HTERT RPE-1 (cell line): ENCODE data around the gene ATF7IP2.
"Not testable (repeated sequence)": the region's sequence is repeated elsewhere in the genome, so short reads cannot be mapped to it uniquely, and the experiment has no call there.

Experiments used
- in situ Hi-C: fragments of 300-500 bp; cut with MboI; formaldehyde crosslinking; loops from 4 replicates; pipeline ENCODE4 v1.14.3; 2020; ENCODE audit warnings: low sequenced_read_pairs

ATF7IP2 gene

GRCh38 chr16:10447289-10447688 is 61.4 kb downstream of the ATF7IP2 start:
- in situ Hi-C loops, result no loop called here

DNA sequence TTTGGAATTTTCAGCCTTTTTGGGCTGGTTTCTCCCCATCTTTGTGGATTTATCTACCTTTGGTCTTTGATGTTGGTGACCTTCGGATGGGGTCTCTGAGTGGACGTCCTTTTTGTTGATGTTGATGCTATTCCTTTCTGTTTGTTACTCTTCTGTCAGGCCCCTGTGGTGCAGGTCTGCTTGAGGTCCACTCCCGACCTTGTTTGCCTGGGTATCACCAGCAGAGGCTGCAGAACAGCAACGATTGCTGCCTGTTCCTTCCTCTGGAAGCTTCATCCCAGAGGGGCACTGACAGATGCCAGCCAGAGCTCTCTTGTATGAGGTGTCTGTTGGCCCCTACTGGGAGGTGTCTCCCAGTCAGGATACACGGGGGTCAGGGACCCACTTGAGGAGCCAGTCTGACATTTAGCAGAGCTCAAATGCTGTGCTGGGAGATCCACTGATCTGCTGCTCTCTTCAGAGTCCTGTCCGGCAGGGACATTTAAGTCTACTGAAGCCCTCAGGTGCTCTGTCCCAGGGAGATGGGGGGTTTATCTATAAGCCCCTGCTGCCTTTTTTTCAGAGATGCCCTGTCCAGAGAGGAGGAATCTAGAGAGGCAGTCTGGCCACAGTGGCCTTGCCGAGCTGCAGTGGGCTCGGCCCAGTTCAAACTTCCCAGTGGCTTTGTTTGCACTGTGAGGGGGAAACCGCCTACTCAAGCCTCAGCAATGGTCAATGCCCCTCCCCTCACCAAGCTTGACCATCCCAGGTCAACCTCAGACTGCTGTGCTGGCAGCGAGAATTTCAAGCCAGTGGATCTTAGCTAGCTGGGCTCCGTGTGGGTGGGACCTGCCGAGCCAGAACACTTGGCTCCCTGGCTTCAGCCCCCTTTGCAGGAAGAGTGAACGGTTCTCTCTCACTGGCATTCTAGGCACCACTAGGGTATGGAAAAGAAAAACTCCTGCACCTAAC is 66.6 kb downstream of the ATF7IP2 start:
- in situ Hi-C loops, result not testable (repeated sequence)

- in situ Hi-C loops, result no loop called here
Measured at GRCh38 chr16:10453159-10453510, 67.3 kb downstream of the ATF7IP2 start.

- in situ Hi-C loops, result no loop called here
Measured at GRCh38 chr16:10465821-10466220, 80.0 kb downstream of the ATF7IP2 start.

DNA sequence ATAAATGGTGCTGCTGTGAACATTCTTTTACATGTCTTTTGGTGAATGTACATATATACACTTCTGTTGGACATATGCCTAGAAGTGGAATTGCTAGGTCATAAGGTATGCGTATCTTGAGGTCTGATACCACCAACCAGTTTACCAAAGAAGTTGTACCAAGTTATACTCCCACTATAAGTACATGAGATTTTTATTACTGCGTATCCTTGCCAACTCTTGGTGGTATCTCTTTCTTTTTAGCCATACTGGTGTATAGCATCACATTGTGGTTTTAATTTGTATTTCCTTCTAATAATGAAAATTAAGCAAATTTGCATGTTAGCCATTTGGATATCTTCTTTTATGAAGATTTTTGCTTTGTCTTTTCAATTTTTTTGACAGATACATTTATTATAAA is 80.5 kb downstream of the ATF7IP2 start:
- in situ Hi-C loops, result no loop called here

- in situ Hi-C loops, result no loop called here
Measured at GRCh38 chr16:10466861-10467260, 81.0 kb downstream of the ATF7IP2 start.

GRCh38 chr16:10476636-10477035 is 90.8 kb downstream of the ATF7IP2 start:
- in situ Hi-C loops, result not testable (repeated sequence)

GRCh38 chr16:10480151-10480550 is 94.3 kb downstream of the ATF7IP2 start:
- in situ Hi-C loops, result no loop called here

DNA sequence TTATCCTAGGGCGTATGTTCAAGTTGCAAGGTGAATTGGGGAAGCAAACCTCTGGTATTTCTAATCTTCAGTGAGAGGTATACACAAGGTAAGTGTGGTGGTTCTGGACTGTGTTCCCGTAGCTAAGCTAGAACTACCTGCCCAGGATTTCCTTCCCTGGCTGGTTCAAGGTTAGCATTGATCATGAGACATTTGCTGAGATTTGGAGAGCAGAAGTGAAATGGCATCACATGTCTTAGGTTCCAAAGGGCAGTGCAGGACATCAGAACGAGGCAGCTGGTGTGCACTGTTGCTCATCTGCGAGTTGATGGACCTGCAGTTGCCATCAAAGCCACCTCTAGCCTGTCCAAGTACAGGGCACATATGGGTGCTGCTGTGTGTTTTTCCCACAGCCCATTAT is 99.3 kb downstream of the ATF7IP2 start:
- in situ Hi-C loops, result no loop called here

DNA sequence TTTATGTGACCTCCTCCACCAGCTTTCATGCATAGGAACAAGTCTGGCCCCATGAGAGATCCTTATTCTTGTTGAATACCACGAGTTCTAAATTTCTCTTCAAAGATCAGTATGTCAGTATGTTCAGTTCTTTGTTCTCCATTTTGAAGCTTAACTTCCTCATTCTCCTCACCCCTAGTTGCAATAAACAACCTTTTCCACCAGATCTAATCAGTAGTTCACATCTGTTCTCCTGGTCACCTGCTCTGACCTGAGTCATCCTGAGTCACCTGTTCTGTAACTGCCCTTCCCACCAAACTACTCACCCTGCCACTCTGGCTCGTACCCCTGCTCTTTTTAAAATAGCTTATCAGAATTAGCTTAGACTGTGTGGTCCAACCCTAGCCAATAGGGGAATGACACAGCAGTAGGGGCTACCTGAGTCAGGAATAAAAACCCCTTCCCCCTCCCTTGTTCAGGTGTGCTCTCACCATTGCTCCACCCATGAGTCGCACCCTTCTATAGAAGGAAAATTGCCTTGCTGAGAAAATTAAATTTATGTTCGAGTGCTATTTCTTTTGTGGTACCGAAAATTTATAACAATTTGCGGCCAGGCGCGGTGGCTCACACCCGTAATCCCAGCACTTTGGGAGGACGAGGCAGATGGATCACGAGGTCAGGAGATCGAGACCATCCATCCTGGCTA is 100.0 kb downstream of the ATF7IP2 start:
- in situ Hi-C loops, result no loop called here

GRCh38 chr16:10490141-10490540 is 104.3 kb downstream of the ATF7IP2 start:
- in situ Hi-C loops, result no loop called here

GRCh38 chr16:10493276-10493675 is 107.4 kb downstream of the ATF7IP2 start:
- in situ Hi-C loops, result no loop called here

DNA sequence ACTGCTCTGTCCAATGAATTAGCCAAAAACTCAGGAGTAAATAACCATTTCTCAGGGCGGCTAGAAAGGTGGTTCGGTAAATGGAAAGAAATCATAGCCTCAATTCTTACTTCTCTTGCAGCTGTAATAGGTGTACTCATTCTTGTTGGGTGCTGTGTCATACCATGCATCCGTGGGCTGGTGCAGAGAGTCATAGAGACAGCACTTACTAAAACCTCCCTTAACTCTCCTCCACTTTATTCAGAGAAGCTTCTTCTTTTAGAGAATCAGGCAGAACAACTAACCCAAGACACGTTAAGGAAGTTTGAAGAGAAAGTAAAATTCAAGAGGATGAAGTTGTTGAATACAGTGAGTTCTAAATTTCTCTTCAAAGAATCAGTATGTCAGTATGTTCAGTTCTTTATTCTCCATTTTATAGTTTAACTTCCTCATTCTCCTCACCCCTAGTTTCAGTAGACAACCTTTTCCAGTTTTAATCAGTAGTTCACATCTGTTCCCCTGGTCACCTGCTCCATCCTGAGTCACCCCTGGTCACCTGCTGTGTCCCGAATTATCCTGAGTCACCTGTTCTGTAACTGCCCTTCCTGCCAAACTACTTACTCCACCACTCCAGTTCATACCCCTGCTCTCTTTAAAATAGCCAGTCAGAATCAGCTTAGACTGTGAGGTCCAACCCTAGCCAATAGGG is 108.6 kb downstream of the ATF7IP2 start:
- in situ Hi-C loops, result no loop called here

DNA sequence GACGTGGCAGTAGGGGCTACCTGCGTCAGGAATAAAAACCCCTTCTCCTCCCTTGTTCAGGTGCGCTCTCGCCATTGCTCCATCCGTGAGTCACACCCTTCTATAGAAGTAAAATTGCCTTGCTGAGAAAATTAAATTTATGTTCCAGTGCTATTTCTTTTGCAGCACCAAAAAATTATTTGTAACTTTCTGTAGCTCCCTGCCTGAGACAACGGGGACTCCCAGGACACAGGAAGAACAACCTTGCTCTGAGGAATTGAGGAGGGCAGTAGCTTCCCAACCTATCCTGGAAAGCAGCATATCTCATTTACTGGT is 109.1 kb downstream of the ATF7IP2 start:
- in situ Hi-C loops, result no loop called here

DNA sequence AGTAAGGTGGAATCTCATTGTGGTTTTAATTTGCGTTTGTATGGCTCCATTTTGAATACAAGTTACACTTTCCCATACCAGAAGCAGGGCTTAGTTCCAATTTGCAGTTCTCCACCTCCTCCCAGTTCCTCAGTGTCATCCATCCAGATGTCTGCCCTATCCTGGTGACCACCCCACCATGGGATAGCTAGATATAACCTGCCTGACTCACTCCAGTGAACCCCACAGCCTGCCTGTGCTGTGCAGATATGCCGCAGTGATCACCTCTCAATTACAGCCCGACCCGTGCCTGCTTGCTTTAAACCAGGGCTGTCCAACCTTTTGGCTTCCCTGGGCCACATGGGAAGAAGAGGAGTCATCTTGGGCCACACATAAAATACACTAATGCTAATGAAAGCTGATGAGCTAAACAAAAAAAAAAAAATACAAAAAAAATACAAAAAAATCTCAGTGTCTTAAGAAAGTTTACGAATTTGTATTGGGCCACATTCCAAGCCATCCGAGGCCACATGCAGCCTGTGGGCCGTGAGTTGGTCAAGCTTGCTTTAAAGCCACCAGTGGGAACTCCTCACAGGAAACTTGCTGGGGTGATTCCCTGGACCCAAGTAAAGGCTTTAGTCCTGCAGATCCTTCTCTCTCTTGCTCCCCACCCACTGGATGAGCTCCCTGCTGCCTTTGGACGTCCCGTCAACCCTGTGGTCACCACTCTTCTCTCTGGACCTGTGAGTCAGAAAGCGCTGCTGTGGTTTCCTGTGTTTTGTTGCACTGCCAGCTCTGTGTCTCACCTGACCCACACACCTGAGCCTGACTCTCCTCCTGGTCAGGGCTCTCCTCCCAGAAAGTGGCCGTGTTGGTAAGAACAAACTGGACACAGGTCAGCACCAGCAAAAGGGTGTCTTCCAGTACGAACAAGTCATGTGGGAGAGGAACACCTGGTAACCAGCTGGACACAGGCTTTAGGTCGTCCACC is 111.6 kb downstream of the ATF7IP2 start:
- in situ Hi-C loops, result no loop called here

GRCh38 chr16:10500582-10500981 is 114.7 kb downstream of the ATF7IP2 start:
- in situ Hi-C loops, result no loop called here

GRCh38 chr16:10501016-10501607 is 115.3 kb downstream of the ATF7IP2 start:
- in situ Hi-C loops, result no loop called here

DNA sequence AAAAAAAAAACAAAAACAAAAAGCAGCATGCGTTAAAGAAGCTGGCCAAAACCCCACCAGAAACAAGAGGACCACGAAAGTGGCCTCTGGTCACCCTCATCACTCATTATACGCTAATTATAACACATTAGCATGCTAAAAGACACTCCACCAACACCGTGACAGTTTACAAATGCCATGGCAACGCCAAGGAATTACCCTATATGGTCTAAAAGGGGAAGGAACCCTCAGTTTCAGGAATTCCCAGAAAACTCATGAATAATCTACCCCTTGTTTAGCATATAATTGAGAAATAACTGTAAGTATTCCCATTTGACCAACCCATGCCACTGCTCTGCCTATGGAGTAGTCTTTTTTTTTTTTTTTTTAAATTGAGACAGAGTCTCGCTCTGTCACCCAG is 116.9 kb downstream of the ATF7IP2 start:
- in situ Hi-C loops, result no loop called here

- in situ Hi-C loops, result no loop called here
Measured at GRCh38 chr16:10504404-10504885, 118.6 kb downstream of the ATF7IP2 start.

DNA sequence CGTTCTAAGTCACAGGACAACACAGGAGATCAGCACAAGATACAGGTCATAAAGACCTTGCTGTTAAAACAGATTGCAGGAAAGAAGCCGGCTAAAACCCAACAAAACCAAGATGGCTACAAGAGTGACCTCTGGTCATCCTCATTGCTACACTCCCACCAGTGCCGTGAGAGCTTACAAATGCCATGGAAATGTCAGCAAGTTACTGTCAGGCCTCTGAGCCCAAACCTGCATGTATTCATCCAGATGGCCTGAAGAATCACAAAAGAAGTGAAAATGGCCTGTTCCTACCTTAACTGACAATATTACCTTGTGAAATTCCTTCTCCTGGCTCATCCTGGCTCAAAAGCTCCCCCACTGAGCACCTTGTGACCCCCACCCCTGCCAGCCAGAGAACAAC is 119.4 kb downstream of the ATF7IP2 start:
- in situ Hi-C loops, result not testable (repeated sequence)
